Stimulated activated naive CD4-positive, alpha-beta T cell (primary cell): ENCODE data around the gene PERM1.
A peak's percentile ranks its signal among the peaks of the same experiment; 100 is the strongest.
"Not testable (repeated sequence)": the region's sequence is repeated elsewhere in the genome, so short reads cannot be mapped to it uniquely, and the experiment has no call there.

Experiments used
- DNase-seq, 6 experiments: peaks; one replicate each; lab custom pipeline; 2025; lab: John Stamatoyannopoulos, UW

Gene PERM1

DNA sequence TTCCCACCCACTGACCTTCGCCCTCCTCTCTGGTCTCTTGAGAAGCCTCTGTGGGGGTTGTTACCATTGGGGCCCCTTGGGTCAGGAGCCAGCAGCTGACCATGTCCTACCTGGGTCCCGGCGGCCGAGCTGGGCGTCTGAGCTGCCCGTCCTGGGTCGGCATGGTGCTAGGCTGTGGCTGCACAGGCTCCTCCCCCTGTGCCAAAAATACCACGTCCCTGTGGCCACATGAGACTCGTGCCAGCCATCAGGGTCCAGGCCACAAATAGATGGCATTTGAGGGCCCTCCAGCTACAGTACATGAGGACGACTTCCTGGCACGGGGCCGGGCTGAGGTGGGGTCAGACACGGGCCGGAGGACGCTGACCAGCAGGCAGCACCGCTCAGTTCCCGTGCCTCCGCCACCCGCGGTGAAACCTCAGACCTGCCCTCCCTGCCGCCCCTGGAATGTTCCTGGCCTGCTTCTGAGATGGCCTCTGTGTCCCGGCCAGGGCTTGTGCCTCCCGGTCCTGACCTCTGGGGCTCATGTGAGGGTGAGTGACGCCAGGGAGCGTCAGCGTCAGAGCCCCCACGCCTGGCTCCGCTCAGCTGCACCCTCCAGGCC lies at the start of gene PERM1:
TSS of gene PERM1 (minus strand) at position 139 of the 604 bp plus-strand sequence. CDS start 1,064 bp downstream, outside the sequence.
- DNase-seq: no peak

GRCh38 chr1:1030867-1031658 lies 49.2 kb upstream of the PERM1 start:
- DNase-seq: not testable (repeated sequence)

DNA sequence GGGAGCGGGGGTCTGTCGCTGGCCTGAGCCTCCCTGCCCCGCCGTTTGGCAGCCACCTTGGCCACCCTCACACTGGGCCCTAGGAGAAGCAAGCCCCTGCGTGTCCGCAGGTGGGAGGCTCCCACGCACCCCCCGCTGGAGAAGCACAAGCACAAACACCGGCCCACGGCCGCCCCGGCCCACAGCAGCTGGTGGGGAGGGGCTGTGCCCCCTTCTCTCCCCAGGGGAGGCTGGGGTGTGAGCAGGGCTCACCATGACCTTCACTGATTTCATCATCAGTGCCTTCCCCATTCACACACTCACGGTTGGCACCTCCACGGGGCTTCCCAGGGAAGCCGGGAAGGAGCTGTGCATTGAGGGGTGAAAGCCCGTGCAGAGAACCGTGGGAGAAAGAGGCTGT lies 45.9 kb upstream of the PERM1 start:
- DNase-seq: no peak

- DNase-seq: no peak
These were observed 44.9 kb upstream of the PERM1 start for GRCh38 chr1:1026599-1027413.

DNA sequence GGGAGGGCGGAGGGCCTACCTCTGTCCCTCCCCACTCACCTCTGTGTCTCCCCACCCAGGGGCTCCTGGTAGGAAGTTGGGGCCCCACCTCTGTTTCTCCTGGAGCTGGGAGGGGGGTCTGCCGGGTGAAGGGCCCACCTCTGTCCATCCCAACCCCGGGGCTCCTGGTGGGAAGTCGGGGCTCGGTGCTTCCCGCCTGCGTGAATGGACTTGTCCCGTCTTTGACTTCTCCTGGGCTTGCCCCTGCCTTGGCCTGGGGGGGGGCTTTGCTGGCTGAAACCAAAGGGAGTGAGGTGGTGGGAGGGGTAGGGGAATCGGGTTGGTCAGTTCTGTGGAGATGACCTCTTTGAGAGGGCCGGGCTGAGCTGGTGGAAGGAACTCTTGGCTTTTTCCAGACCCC lies 43.8 kb upstream of the PERM1 start:
- DNase-seq: no peak

DNA sequence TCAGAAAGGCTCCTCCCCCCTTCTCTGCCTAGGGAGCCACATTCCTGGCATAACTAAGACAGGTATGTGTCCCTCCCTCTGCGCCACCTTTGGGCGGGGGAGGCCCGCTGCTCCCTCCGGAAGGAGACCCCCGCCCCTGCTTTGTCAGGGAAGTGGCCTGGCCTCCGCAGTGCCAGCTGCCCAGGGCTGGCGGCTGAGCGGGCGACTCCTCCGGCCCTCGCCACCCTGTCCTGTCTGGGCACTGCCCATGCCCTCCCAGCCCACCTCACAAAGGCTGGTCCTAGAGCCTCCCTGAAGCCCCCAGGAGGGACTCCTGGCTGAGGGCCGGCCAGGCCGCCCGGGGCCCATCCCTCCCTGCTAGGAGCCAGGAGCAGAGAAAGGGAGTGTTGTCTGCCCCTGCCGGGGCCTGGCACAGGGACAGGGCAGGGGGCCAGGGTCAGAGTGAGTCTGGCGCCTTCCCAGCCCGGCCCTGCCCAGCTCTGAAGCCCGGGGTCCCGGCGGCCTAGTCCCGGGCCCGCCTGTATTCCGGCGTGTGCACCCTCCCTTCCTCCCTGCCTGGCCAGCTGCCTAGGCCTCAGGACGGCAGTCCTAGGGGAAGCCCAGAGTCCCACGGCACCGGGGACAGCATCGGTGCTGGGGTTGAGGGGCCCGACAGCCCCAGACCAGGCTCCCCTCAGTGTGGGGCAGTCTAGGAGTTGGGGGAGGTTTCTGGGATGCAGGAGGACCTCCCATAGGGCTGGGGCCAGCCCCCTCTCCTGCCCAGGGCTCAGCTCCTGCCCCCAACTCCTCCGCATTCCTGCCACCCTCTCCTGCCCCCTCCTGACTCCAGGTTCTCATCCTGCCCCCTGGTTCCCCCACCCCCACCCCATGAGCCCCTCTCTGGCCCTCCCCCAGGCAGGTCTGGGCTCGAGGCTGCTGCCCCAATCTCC lies 43.1 kb upstream of the PERM1 start:
- no peak for DNase-seq

DNA sequence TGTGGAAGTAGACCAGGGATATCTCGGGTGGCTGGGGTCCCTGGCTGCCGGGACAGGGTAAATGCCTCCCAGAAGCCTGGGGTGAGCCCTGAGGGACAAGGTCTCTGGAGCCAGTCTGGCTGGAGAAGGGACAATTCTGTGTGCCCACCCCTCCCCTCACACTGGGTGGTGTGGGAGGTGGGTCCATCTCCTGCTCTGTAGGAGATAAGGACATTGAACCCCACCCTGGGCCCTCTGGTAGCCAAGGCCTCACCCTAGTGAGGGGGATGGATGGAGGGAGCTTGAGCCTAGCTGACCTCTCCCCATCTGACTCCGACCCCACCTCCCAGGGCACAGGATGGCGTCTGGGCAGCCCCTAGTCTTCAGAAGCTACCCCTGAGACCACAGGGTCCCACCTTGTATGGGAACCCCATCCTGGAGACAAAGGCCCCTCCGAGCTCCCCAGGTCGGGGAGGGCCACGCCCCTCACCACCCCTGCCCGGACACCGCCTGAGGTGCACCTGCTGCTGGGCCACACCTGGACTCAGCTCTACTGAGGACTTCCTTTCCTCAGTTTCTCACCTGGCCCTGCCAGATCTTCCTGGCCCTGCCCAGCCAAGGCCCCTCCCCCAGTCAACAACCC lies 42.4 kb upstream of the PERM1 start:
- DNase-seq: no peak

DNA sequence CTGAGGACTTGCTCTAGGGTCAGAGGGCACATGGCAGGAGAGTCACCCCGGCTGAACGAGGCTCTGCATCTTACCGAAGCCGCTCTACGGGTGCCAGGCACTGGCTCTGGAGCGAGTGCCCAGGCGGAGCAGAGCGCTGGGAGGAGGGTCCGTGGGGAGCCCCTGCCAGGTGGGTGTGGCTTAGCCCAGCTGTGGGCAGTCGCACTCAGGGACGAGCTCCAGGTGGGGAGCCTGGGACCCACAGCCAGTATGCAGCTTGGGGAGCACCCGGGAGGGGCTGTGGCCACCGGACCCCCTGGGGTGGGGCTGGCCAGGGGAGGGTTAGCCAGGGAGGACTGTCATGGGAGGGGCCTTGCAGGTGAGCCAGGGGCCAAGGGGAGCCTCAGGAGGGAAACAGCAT lies 41.8 kb upstream of the PERM1 start:
- no peak for DNase-seq

- DNase-seq: no peak
These were observed 40.6 kb upstream of the PERM1 start for GRCh38 chr1:1022302-1023009.

GRCh38 chr1:1021920-1022259 lies 40.0 kb upstream of the PERM1 start:
- no peak for DNase-seq

DNA sequence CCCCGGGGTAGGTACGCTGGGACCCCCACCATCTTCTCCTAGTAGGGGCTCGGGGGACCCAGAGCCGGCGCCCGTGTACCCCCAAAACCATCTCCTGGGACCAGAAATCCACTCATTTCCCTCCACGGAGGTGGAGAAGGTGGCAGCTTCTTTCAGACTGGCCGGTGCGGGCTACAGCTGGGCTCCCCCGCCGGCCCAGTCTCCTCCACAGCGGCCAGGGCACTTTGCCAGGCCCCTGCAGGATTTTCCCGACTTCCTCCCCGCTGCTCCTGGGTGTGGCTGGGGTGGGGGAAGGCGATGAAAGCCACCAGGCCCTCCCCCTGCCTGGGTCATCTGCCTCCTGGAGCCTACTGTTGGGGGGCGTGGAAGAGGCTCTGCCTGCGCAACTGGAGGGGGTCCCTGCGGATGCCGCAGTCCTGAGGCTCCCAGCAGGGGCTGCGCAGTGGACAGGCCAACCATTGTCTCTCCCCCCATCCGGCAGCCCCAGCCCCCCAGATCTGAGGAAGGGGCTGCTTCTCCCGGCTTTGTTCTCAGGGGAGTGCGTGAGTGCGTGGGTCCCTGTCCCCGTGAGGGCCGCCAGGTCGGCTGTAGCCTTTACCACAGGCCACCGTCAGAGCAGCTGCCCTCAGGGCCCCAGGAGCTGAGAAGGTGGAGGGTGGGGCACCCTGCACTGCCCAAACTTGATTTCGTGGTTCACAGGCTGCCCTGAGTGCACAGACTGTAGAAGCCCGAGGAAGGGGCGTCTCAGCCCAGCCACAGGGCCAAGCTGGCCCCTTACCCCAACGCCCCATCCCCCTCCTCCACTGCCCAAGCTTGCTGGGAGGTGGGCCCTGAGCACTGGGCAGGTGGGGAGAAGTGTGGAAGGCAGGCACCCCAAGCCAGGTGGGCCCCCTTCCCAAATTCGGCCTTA lies 39.4 kb upstream of the PERM1 start:
- DNase-seq: peak in 1 of 6 experiments; percentile 25

DNA sequence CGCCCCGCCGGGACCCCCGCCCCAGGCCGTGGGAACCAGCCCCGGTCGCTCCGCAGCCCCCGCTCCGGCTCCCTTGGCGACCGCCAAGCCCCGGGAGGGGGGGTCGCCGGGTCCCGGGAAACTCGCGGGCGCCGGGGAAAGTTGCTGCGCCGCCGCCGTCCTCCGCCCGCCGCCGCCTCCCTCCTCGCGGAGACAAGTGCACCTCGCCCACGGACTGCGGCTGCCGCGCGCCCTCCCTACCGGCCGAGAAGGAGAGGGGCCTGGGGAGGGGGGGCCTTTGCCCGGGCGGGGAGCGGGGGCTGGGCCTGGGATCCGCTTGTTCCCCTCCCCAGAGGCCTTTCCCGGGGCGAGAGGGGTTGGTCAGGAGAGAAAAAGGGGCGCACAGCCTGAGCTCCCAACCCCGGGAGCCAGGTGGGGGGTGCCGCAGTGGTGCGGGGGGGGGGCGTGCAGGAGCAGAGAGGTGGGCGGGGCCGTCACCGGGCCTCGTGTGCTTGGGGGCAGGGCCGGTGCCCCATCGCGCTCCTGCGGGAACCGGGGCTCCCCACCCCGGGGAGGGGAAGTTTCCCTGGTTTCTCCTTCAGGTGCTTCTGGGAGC lies 38.6 kb upstream of the PERM1 start:
- peak in 2 of 6 experiments; percentile 56 to 59 for DNase-seq

DNA sequence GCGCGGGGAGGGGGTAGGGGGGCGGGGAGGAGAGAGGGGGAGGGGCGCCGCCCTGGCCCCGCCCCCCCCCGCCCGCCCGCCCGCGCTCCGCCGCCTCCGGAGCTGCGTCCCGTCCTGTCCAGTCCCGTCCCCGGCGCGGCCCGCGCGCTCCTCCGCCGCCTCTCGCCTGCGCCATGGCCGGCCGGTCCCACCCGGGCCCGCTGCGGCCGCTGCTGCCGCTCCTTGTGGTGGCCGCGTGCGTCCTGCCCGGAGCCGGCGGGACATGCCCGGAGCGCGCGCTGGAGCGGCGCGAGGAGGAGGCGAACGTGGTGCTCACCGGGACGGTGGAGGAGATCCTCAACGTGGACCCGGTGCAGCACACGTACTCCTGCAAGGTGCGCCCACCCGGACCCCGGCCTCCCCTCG lies 38.1 kb upstream of the PERM1 start, which contains the start of gene AGRN:
TSS of gene AGRN (plus strand) at position 121 of the 405 bp plus-strand sequence. CDS start at position 174, 53 bp downstream.
- peak in 2 of 6 experiments; percentile 65 to 66 for DNase-seq

DNA sequence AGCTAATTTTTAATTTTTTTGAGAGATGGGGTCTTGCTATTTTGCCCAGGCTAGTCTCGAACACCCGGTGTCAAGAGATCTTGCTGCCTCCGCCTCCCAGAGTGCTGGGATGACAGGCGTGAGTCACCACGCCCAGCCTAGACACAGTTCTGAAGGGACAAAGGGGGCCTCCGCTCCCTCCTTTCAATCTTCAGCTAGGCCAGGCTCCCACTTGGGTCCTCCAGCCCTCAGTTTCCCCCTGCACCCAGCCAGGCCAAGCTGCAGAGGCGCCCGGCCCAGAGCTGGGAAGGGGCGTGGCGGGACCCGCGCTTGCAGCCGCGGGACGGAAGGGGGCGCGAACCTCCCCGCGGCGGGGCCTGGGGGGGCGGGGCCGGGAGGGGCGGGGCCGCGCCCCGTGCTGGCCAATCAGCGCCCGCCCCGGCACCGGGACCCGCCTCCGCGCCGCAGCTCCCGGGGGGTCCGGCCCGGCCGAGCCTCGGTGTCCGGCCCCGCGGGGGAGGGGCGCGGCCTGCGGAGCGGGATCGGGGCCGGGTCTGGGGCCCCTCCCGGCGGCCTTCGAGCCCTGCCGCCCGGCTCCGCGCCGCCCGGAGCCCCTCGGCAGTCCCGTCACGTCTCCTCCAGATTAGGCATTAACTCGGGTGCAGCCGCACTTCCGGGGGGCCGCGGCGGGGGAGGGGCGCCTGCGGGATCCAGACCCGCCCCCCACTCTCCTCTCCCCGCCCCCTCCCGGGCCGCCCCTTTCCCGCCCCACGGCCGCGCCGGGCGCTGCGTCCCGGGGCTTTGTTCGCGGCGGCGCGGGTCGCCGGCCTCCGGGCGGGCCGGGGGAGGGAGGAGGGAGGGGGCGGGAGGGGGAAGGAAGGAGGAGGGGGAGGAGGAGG lies 37.5 kb upstream of the PERM1 start:
- peak; percentile 66 to 88 (median 73) for DNase-seq

GRCh38 chr1:1018321-1018685 lies 36.4 kb upstream of the PERM1 start:
- DNase-seq: not testable (repeated sequence)

GRCh38 chr1:1017397-1018320 lies 35.8 kb upstream of the PERM1 start:
- not testable (repeated sequence) for DNase-seq
